KMS-11 (cell line): ENCODE measurements around the gene CFAP221.

Experiments
- H2AFZ ChIP-seq: fragments of 200-600 bp; sonication (generic); 2 replicates; pipeline ENCODE4 v1.6.1; 2016; ENCODE audit warnings: antibody characterized with exemption, mixed run types, low read depth
- H3K27ac ChIP-seq: fragments of 200-600 bp; sonication (generic); 2 replicates; pipeline ENCODE4 v1.6.1; 2016; ENCODE audit warnings: mild to moderate bottlenecking, mixed run types
- H3K27me3 ChIP-seq: fragments of 200-600 bp; sonication (generic); 2 replicates; pipeline ENCODE4 v1.6.1; 2017; ENCODE audit warnings: mild to moderate bottlenecking, low read depth, mixed run types, moderate library complexity; ENCODE audit not compliant: insufficient read depth
- H3K36me3 ChIP-seq: fragments of 200-600 bp; sonication (generic); 2 replicates; pipeline ENCODE4 v1.6.1; 2017; ENCODE audit warnings: mild to moderate bottlenecking, mixed run types; ENCODE audit not compliant: insufficient read depth
- H3K4me1 ChIP-seq: fragments of 200-600 bp; sonication (generic); 2 replicates; pipeline ENCODE4 v1.6.1; 2016; ENCODE audit warnings: mild to moderate bottlenecking, low read depth, mixed run types; ENCODE audit not compliant: poor library complexity, severe bottlenecking
- H3K4me2 ChIP-seq: fragments of 200-600 bp; sonication (generic); 2 replicates; pipeline ENCODE4 v1.7.0; 2016; ENCODE audit warnings: mild to moderate bottlenecking, mixed run types
- H3K4me3 ChIP-seq: fragments of 200-600 bp; sonication (generic); IDR thresholded peaks from 2 replicates; pipeline ENCODE4 v1.6.1; 2017; ENCODE audit warnings: low read depth, low read length, mixed read lengths; ENCODE audit not compliant: insufficient read depth
- H3K79me2 ChIP-seq: fragments of 200-600 bp; sonication (generic); 2 replicates; pipeline ENCODE4 v1.6.1; 2016; ENCODE audit warnings: low read depth, mixed run types; ENCODE audit not compliant: insufficient read depth
- H3K9ac ChIP-seq: fragments of 200-600 bp; sonication (generic); 2 replicates; pipeline ENCODE4 v1.6.1; 2016; ENCODE audit warnings: mild to moderate bottlenecking, mixed run types
- H4K20me1 ChIP-seq: fragments of 200-600 bp; sonication (generic); 2 replicates; pipeline ENCODE4 v1.6.1; 2016; ENCODE audit warnings: mild to moderate bottlenecking, mixed run types; ENCODE audit not compliant: insufficient read depth
- CTCF ChIP-seq: fragments of 200-600 bp; sonication (generic); conservative IDR thresholded peaks from 2 replicates; pipeline ENCODE4 v1.6.1; 2017; ENCODE audit warnings: low read depth, mild to moderate bottlenecking, antibody characterized with exemption, low read length, moderate library complexity, mixed read lengths

Gene CFAP221

GRCh38 chr2:119521433-119522050 lies 22.7 kb upstream of the CFAP221 start:
- no peaks in the 10 kb centered on the region for H4K20me1 ChIP-seq

GRCh38 chr2:119522671-119523070 lies 21.6 kb upstream of the CFAP221 start:
- H4K20me1 ChIP-seq = no peaks in the 10 kb centered on the region
- no peaks in the 10 kb centered on the region for H3K36me3 ChIP-seq
- no peak overlapping the region for H3K4me3 ChIP-seq
- H3K9ac ChIP-seq = no peak overlapping the region
- TF ChIP-seq CTCF = no peak
- H3K27ac ChIP-seq = no peak overlapping the region
- no peaks in the 10 kb centered on the region for H3K4me1 ChIP-seq
- H2AFZ ChIP-seq = no peak overlapping the region
- H3K27me3 ChIP-seq = no peaks in the 10 kb centered on the region
- H3K4me2 ChIP-seq = no peak overlapping the region
- H3K79me2 ChIP-seq = no peaks in the 10 kb centered on the region

More at GRCh38 chr2:119521433-119522050, 22.7 kb upstream of the CFAP221 start:
- no peaks in the 10 kb centered on the region for H3K79me2 ChIP-seq
- no peaks in the 10 kb centered on the region for H3K27me3 ChIP-seq
- H3K27ac ChIP-seq = no peak overlapping the region
- H3K4me2 ChIP-seq = no peak overlapping the region
- no peak overlapping the region for H3K4me3 ChIP-seq
- no peaks in the 10 kb centered on the region for H3K36me3 ChIP-seq
- no peaks in the 10 kb centered on the region for H3K4me1 ChIP-seq
- TF ChIP-seq CTCF = no peak
- no peak overlapping the region for H2AFZ ChIP-seq
- H3K9ac ChIP-seq = no peak overlapping the region

GRCh38 chr2:119523383-119523951 lies 20.8 kb upstream of the CFAP221 start:
- Histone ChIP-seq H3K9ac (no peak overlapping the region), H3K4me2 (no peak overlapping the region), H3K79me2 (no peaks in the 10 kb centered on the region), H3K27ac (no peak overlapping the region), H2AFZ (no peak overlapping the region), H3K27me3 (no peaks in the 10 kb centered on the region), H3K4me3 (no peak overlapping the region), H3K36me3 (no peaks in the 10 kb centered on the region), H4K20me1 (no peaks in the 10 kb centered on the region), H3K4me1 (no peaks in the 10 kb centered on the region)
- no peak for TF ChIP-seq CTCF

GRCh38 chr2:119523952-119524694 lies 20.1 kb upstream of the CFAP221 start, which contains the start of gene SCTR:
TSS of gene SCTR (minus strand) at chr2:119524483. CDS start at chr2:119524226, 257 bp downstream.
- H3K27ac ChIP-seq = no peak within 1 kb of the TSS

More at GRCh38 chr2:119523952-119524694, 20.1 kb upstream of the CFAP221 start, which contains the start of gene SCTR:
- Histone ChIP-seq H3K4me3 (no peak within 1 kb of the TSS), H3K4me1 (no peaks in the 10 kb centered on the region), H3K27me3 (no peaks in the 10 kb centered on the region), H3K9ac (no peak within 1 kb of the TSS), H3K36me3 (no peaks in the 10 kb centered on the region), H4K20me1 (no peaks in the 10 kb centered on the region), H3K79me2 (no peaks in the 10 kb centered on the region), H3K4me2 (no peak within 1 kb of the TSS), H2AFZ (no peak within 1 kb of the TSS)
- TF ChIP-seq CTCF = no peak
